SK-N-MC (cell line): ENCODE results near the gene RPRD1B.

Experiments used
- DNase-seq: peaks from one replicate; pipeline ENCODE4 v3.0.0-alpha.2; 2011; ENCODE audit warnings: low read depth, low spot score
- H3K27ac ChIP-seq: fragments of 200-600 bp; sonication (generic); 2 replicates; pipeline ENCODE4 v1.5.1; 2016; ENCODE audit warnings: mixed run types
- H3K36me3 ChIP-seq: fragments of 200-600 bp; sonication (generic); 2 replicates; pipeline ENCODE4 v1.6.1; 2017; ENCODE audit warnings: antibody characterized with exemption, low read length, mixed read lengths; ENCODE audit not compliant: insufficient read depth
- H3K4me3 ChIP-seq: fragments of 200-600 bp; sonication (generic); 2 replicates; pipeline ENCODE4 v1.5.1; 2016
- H3K9ac ChIP-seq: fragments of 200-600 bp; sonication (generic); 2 replicates; pipeline ENCODE4 v1.8.0; 2017; ENCODE audit warnings: mixed run types, mixed read lengths; ENCODE audit not compliant: insufficient read length
- H3K9me3 ChIP-seq: fragments of 200-600 bp; sonication (generic); 2 replicates; pipeline ENCODE4 v1.6.1; 2017; ENCODE audit warnings: low read depth, mild to moderate bottlenecking, antibody characterized with exemption, low read length, moderate library complexity, mixed read lengths
- EZH2 ChIP-seq: fragments of 200-600 bp; sonication (generic); IDR thresholded peaks from one replicate; pipeline ENCODE4 v1.6.1; 2017; ENCODE audit warnings: antibody characterized with exemption
- FOXP2 ChIP-seq: optimal IDR thresholded peaks from 2 replicates; pipeline ENCODE3; 2011; ENCODE audit warnings: mild to moderate bottlenecking, moderate library complexity; ENCODE audit not compliant: insufficient read depth; ENCODE audit errors: extremely low read length, control extremely low read depth
- POLR2AphosphoS5 ChIP-seq: IDR thresholded peaks from 2 replicates; pipeline ENCODE4 v1.6.1; 2012; ENCODE audit warnings: mild to moderate bottlenecking, low read depth, low read length, borderline replicate concordance

RPRD1B gene

DNA sequence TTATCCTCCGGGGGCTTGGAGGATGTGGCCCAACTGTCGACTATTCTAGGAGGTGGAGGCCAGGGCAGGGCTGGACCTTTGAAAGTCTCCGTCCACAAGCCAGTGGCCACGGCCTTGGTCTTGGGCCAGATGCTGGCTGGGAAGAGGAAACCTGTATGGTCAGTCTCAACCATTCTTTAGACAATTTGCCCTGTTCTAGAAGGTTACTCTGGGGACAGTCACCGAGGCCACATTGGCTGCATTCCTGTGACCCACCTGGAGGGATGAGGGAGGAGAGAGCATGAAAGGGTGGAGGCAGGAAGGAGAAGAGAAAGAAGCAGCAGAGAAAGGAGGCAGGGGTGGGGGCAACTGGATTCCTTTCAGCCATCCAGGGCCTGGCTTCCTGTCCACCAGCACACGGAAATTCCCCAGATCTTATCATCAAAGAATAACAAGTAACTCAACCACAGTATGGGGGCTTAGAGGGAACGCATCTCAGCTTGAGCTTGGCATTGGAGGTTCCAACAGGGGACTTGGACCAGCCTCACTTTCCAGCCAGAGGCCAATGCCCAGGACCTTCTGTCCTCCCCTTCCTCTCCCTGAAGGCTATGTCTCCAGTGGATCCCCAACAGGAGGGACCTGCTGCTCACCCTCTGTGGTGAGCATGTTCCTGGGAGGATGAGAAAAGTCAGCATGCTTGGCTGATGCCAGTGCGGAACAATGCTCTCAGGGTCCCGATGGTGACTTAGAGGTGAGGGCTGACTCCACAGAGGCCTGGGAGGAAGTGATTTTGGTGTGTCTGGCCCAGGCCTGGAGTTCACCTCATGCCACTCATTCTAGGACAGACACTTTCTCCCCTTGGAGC, 101.1 kb downstream of the RPRD1B start:
- no peak overlapping the region for H3K27ac ChIP-seq
- H3K9ac ChIP-seq: no peak overlapping the region
- DNase-seq: no peak
- H3K4me3 ChIP-seq: no peak overlapping the region
- TF ChIP-seq EZH2 (no peak), POLR2AphosphoS5 (no peak), FOXP2 (no peak)
- H3K9me3 ChIP-seq: no peaks in the 10 kb centered on the region
- H3K36me3 ChIP-seq: no peaks in the 10 kb centered on the region

DNA sequence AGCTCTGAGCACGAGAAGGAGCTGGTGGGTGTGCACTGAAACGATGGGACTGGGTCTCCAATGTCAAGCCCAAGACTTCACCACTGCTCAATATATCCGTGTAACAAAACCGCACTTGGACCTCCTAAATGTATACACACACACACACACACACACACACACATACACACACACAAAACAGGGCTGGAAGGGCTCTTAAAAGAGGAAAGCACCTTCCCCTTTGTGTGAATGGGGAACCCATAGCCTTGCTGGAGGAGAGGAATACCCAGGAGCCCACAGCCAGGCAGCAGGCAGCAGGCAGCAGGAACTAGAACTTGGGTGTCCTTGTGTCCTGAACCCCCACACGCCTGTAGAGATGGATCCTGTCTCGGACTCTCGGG, 101.7 kb downstream of the RPRD1B start:
- no peak overlapping the region for H3K9ac ChIP-seq
- no peak for DNase-seq
- no peaks in the 10 kb centered on the region for H3K36me3 ChIP-seq
- no peak overlapping the region for H3K4me3 ChIP-seq
- H3K9me3 ChIP-seq: no peaks in the 10 kb centered on the region
- no peak overlapping the region for H3K27ac ChIP-seq
- TF ChIP-seq FOXP2 (no peak), EZH2 (no peak), POLR2AphosphoS5 (no peak)

DNA sequence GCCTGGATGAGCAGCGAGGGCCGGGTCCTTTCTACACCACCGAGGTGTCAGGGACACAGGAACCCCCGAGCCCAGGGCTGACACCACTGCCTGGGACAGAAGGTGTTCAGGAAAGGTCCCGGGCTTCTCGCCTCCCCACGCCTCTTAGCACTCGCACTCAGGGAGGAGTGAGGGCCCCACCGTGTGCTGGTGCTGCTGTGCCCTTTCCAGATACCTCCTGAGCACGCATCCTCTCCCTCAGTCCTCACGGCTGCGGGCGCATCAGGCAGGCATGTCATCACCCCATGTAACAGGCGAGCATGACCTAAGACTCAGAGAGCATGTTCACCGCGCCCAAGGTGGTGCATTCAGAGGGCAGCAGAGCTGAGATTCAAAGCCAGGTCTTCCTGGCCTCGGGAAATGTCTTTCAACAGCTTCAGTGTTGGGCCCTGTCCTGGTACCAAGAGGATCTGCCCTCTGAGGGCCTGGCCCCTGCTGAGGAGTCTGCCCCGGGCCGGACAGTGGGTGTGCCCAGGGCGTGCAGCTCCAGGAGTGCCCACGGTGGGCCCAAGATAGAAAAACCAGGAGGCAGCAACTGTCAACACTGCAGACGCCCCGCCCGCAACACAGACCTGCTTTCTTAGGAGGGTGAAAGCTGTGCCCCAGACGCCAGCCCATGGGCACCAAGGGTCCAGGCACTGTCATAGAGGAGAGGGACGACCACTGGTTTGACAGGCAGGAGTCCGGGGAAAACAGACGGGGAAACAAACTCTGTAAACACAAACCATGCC, 102.3 kb downstream of the RPRD1B start:
- no peak for TF ChIP-seq POLR2AphosphoS5
- TF ChIP-seq EZH2: no peak
- TF ChIP-seq FOXP2: no peak
- H3K9me3 ChIP-seq: no peaks in the 10 kb centered on the region
- no peak for DNase-seq
- H3K36me3 ChIP-seq: no peaks in the 10 kb centered on the region
- H3K4me3 ChIP-seq: no peak overlapping the region
- no peak overlapping the region for H3K9ac ChIP-seq
- no peak overlapping the region for H3K27ac ChIP-seq

DNA sequence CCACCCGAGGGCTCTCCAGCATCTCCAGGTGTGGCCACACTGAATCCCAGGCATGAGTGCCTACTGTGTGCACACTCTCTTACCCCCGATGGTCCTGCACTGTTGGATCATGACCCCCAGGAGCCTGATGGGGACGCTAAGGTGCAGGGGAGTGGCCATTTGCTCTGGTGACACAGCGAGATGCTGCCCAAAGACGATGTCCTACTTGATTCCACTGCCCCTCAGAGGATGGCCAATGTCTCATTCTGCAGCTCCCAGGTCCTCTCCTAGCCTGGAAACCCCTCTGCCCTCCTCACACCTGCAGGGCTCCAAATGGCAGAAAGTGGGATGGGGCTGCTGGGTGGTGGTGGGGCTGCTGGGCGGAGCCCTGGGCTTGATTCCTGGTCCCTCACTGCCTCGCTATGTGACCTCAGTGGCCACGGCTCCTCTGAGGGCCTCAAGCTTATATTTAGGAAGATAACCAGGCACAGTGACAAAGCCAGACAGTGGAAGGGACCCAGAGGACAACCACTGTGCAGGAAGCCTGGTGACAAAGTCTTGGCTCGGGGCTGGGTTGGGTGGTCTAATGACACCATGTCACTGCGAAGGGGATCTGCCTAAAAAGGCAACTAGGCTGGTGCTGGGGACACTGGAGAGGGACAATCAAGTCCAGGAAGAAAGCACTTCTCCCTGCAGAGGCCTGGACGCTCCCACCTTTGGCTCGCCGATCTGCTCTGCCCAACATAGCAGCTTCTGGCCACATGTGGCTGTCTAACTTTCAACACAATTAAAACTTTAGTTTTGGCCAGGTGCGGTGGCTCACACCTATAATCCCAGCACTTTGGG, 103.1 kb downstream of the RPRD1B start:
- no peak for TF ChIP-seq POLR2AphosphoS5
- no peak for TF ChIP-seq FOXP2
- TF ChIP-seq EZH2: no peak
- Histone ChIP-seq H3K4me3 (no peak overlapping the region), H3K9ac (no peak overlapping the region), H3K27ac (no peak overlapping the region), H3K9me3 (no peaks in the 10 kb centered on the region), H3K36me3 (no peaks in the 10 kb centered on the region)
- DNase-seq: no peak

DNA sequence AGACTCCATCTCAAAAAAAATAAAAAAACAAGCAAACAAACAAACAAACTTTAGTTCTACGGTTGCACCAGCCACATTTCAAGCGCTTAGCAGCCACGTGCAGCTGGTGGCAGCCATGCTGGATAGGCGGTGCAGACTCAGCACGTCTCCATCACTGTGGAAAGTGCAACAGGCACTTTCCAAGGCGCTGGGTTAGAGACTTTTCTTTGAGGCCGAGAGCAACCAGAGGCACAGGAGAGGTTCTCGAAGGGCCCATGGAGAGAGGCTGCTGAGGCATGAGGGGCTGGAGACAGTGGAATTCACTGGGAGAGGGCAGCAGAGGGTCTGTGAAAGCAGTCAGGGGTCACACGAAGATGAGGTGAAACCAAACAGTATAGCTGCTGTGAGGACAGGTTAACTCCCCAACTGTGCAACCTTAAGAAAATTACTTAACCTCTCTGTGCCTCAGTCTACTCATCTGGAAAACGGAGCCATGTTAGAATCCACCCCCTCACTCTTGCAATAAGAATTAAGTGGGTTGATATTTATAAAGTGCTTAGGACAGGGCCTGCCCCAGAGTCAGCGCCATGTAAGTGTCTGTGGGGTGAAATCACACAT, 104.0 kb downstream of the RPRD1B start:
- no peak for DNase-seq
- no peak for TF ChIP-seq FOXP2
- TF ChIP-seq POLR2AphosphoS5: no peak
- no peak for TF ChIP-seq EZH2
- Histone ChIP-seq H3K9me3 (no peaks in the 10 kb centered on the region), H3K4me3 (no peak overlapping the region), H3K36me3 (no peaks in the 10 kb centered on the region), H3K9ac (no peak overlapping the region), H3K27ac (no peak overlapping the region)

DNA sequence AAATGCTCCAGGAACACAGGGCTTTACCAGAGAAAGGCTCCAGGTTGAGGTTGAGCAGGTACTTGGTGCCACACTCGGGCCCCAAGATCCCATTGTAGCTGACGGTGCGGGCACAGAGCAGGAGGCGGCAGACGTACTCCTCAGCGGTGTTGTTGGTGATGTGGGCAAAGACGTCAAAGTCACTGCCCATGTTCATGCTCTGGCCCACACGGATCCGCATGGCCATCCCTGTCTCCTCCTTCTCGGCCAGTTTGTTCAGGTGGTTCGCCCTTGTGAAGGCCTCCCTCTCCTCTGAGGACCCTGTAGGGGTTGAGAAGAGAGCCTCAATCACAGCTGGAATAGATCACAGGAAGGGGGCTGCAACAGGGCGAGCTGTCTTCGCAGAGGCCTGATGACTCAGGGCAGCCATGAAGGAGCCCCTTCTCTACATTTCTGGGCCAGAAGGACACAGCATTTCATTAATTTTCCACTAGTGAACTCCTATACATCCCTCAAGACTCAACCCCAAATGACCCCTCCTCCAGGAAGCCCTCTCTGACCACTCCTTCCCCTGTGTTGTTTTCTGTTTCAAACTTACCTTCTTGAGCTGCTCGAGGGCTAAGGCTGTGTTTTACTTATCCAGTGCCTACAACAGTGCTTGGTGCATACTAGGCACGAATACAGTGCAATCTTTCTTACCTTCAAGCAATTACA, 104.7 kb downstream of the RPRD1B start:
- Histone ChIP-seq H3K4me3 (no peak overlapping the region), H3K36me3 (no peaks in the 10 kb centered on the region), H3K9ac (no peak overlapping the region), H3K9me3 (no peaks in the 10 kb centered on the region), H3K27ac (no peak overlapping the region)
- TF ChIP-seq POLR2AphosphoS5 (no peak), EZH2 (no peak), FOXP2 (no peak)
- no peak for DNase-seq

DNA sequence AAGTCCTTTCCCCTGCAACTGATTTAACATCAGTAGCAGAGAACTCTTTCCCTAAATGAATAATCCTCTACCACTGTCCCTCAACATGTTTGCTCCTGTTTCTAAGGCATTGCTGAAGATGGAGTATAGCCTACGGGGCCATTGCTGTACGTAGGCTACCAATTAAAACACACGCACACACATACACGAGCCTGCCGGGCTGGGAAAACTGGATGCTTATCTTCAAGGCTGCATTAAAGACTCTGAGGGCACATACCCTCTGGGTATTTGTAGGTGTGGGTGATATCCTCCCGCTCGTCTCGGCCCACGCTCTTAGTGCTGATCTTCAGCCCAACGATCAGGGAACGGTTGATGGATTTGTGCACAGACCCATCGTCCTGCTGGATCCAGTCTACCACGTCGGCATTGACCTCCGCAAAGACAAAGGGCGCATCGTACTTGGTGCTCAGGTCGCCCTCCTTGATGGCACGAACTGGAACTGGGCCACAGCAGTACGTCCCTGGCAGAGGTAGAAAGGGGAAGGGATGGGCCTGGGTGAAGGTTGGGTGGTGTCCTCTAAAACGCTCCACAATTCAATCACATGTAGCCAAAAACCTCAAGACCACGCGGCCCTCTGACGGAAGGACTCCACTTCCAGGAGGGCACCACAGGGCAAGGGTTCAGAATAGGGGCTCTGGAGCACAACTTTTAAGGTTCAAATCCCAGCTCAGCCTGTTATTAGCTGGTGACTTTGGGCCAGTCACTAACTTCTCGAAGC, 105.8 kb downstream of the RPRD1B start:
- H3K27ac ChIP-seq: no peak overlapping the region
- H3K9ac ChIP-seq: no peak overlapping the region
- no peaks in the 10 kb centered on the region for H3K9me3 ChIP-seq
- TF ChIP-seq POLR2AphosphoS5: no peak
- TF ChIP-seq FOXP2: no peak
- TF ChIP-seq EZH2: no peak
- DNase-seq: no peak
- H3K36me3 ChIP-seq: no peaks in the 10 kb centered on the region
- peak overlapping the region; percentile 45 for H3K4me3 ChIP-seq
